Panc1 (cell line): Measurements from ENCODE around the gene NEK8. TPM values are rescaled to one million over a fixed set of nuclear protein-coding genes. Genes with fewer than 3 reads are reported as not detected.

Experiments
- ATAC-seq: fragments of 200-7000 bp; cut with Tn5 transposase; 2 replicates; pipeline ENCODE4 v1.9.1; 2020; ENCODE audit warnings: mild to moderate bottlenecking, moderate library complexity
- BruUV-seq: library from RNA; stranded (reverse); fragments of 400-500 nt; replicated peaks from 2 replicates; lab custom pipeline; 2021; lab: Mats Ljungman, UMichigan
- CTCF ChIA-PET: fragments of 300-600 bp; sonication (Branson Sonifier 250); formaldehyde crosslinking; loops from one replicate; lab custom pipeline; 2022; ENCODE audit warnings: antibody characterized with exemption; lab: Charles Lee
- POLR2A ChIA-PET: fragments of 300-600 bp; sonication (Branson Sonifier 250); formaldehyde crosslinking; loops from one replicate; lab custom pipeline; 2022; ENCODE audit warnings: antibody characterized with exemption; lab: Charles Lee
- DNase-seq: peaks from one replicate; pipeline ENCODE4 v3.0.0-alpha.2; 2010; ENCODE audit warnings: low read depth, low spot score
- H3K27ac ChIP-seq: 2 replicates; pipeline ENCODE4 v1.5.1; 2011; ENCODE audit warnings: mild to moderate bottlenecking, low read length, inconsistent platforms
- H3K27me3 ChIP-seq: fragments of 200-500 bp; sonication (Bioruptor generic); 2 replicates; pipeline ENCODE4 v1.6.0; 2014; ENCODE audit warnings: low read length, inconsistent platforms; ENCODE audit not compliant: control insufficient read depth, insufficient read depth
- H3K36me3 ChIP-seq: fragments of 200-500 bp; sonication (Bioruptor generic); 2 replicates; pipeline ENCODE4 v1.5.1; 2014; ENCODE audit warnings: inconsistent platforms, mild to moderate bottlenecking, low read length, moderate library complexity; ENCODE audit not compliant: control insufficient read depth, insufficient read depth
- H3K4me1 ChIP-seq: 2 replicates; pipeline ENCODE4 v1.5.1; 2011; ENCODE audit warnings: inconsistent platforms, mild to moderate bottlenecking, low read length, moderate library complexity; ENCODE audit not compliant: control insufficient read depth, insufficient read depth
- H3K4me3 ChIP-seq, 2 experiments: 2 replicates each; pipeline ENCODE4 v1.5.1; 2011 to 2012; ENCODE audit warnings: low read depth in 2 of 2, low read length in 2 of 2, mild to moderate bottlenecking in 2 of 2, inconsistent platforms in 1 of 2, moderate library complexity in 1 of 2
- H3K9me3 ChIP-seq: fragments of 200-500 bp; sonication (Bioruptor generic); 2 replicates; pipeline ENCODE4 v1.5.1; 2014; ENCODE audit warnings: low read depth, mild to moderate bottlenecking, inconsistent platforms, low read length, moderate library complexity; ENCODE audit not compliant: control insufficient read depth, insufficient read depth
- POLR2AphosphoS5 ChIP-seq: IDR thresholded peaks from 2 replicates; pipeline ENCODE4 v1.6.1; 2012; ENCODE audit warnings: mild to moderate bottlenecking, low read depth, low read length, moderate library complexity
- SIN3A ChIP-seq: IDR thresholded peaks from 2 replicates; pipeline ENCODE4 v1.6.1; 2012; ENCODE audit warnings: low read depth, mild to moderate bottlenecking, low read length, moderate library complexity, borderline replicate concordance; ENCODE audit not compliant: insufficient read depth
- TCF7L2 ChIP-seq: IDR thresholded peaks from 2 replicates; pipeline ENCODE4 v1.6.1; 2011; ENCODE audit warnings: mild to moderate bottlenecking, low read depth, low read length, inconsistent platforms
- in situ Hi-C: cut with HindIII; loops from 2 replicates; pipeline ENCODE4 v1.10.0; 2016; ENCODE audit warnings: low sequenced_read_pairs, low pct_unique_long_range_greater_than_20kb
- intact Hi-C: fragments of 100-400 bp; cut with micrococcal nuclease; formaldehyde crosslinking; loops from one replicate; pipeline ENCODE4 v1.10.0; 2022; ENCODE audit not compliant: unreplicated experiment
- total RNA-seq: library from RNA; stranded (reverse); gene quantifications from one replicate; pipeline ENCODE4 v1.2.1, GENCODE V29; 2021; ENCODE audit not compliant: unreplicated experiment
- TF ChIP-seq, protein P1 (sequence below): fragments of 450-650 bp; IDR thresholded peaks from 2 replicates; pipeline ENCODE4 v1.5.1; 2017; ENCODE audit warnings: mild to moderate bottlenecking
- TF ChIP-seq, protein P2 (sequence below), 2 experiments: IDR thresholded peaks; 2 replicates each; pipeline ENCODE4 v1.6.1; 2011 to 2012; ENCODE audit warnings: low read depth in 2 of 2, control low read depth in 1 of 2, low read length in 1 of 2, mild to moderate bottlenecking in 1 of 2, moderate library complexity in 1 of 2; ENCODE audit not compliant: insufficient read depth in 1 of 2

Gene NEK8
- total RNA-seq, 1 experiment from 2014 or later, result 11.9 TPM

DNA sequence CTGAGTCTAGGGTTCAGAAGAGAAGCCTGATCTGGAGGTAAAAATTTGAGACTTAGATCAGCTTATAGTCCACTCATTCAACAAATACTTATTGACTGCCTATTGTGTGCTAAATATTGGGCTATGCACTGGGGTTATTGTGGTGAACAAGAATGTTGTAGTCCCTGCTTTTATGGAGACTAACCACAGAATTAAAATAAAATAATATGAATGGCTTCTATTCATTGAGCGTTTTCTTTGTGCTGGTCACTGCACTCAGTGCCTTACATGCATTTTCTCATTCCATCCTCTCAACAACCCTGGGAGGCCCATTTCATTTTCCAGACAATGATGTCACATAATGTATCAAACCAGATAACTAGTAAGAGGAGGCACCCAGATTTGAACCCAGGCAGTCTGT is 4.8 kb downstream of the NEK8 start:
- ChIA-PET CTCF (no interaction called here), POLR2A (no interaction called here)
- Histone ChIP-seq H3K36me3 (no peaks in the 10 kb centered on the region), H3K27me3 (no peaks in the 10 kb centered on the region), H3K27ac (no peak overlapping the region), H3K4me1 (peaks cover 9% of the 10 kb centered on the region; the same call in 1 of the 2 replicates), H3K9me3 (no peaks in the 10 kb centered on the region), H3K4me3 (no peak overlapping the region)
- ATAC-seq (no peak), DNase-seq (no peak)
- no TSS peak for BruUV-seq
- in situ Hi-C loops (no loop called here), intact Hi-C loops (no loop called here)
- TF ChIP-seq, protein P1, sequence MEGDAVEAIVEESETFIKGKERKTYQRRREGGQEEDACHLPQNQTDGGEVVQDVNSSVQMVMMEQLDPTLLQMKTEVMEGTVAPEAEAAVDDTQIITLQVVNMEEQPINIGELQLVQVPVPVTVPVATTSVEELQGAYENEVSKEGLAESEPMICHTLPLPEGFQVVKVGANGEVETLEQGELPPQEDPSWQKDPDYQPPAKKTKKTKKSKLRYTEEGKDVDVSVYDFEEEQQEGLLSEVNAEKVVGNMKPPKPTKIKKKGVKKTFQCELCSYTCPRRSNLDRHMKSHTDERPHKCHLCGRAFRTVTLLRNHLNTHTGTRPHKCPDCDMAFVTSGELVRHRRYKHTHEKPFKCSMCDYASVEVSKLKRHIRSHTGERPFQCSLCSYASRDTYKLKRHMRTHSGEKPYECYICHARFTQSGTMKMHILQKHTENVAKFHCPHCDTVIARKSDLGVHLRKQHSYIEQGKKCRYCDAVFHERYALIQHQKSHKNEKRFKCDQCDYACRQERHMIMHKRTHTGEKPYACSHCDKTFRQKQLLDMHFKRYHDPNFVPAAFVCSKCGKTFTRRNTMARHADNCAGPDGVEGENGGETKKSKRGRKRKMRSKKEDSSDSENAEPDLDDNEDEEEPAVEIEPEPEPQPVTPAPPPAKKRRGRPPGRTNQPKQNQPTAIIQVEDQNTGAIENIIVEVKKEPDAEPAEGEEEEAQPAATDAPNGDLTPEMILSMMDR, result no peak
- TF ChIP-seq SIN3A, result no peak
- TF ChIP-seq POLR2AphosphoS5, result no peak
- TF ChIP-seq, protein P2, sequence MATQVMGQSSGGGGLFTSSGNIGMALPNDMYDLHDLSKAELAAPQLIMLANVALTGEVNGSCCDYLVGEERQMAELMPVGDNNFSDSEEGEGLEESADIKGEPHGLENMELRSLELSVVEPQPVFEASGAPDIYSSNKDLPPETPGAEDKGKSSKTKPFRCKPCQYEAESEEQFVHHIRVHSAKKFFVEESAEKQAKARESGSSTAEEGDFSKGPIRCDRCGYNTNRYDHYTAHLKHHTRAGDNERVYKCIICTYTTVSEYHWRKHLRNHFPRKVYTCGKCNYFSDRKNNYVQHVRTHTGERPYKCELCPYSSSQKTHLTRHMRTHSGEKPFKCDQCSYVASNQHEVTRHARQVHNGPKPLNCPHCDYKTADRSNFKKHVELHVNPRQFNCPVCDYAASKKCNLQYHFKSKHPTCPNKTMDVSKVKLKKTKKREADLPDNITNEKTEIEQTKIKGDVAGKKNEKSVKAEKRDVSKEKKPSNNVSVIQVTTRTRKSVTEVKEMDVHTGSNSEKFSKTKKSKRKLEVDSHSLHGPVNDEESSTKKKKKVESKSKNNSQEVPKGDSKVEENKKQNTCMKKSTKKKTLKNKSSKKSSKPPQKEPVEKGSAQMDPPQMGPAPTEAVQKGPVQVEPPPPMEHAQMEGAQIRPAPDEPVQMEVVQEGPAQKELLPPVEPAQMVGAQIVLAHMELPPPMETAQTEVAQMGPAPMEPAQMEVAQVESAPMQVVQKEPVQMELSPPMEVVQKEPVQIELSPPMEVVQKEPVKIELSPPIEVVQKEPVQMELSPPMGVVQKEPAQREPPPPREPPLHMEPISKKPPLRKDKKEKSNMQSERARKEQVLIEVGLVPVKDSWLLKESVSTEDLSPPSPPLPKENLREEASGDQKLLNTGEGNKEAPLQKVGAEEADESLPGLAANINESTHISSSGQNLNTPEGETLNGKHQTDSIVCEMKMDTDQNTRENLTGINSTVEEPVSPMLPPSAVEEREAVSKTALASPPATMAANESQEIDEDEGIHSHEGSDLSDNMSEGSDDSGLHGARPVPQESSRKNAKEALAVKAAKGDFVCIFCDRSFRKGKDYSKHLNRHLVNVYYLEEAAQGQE (IDR thresholded peaks at IDR 0.05; ENCODE audit: insufficient read depth in 1 of 2, low read depth in 2 of 2, low read length in 1 of 2), result no peak

DNA sequence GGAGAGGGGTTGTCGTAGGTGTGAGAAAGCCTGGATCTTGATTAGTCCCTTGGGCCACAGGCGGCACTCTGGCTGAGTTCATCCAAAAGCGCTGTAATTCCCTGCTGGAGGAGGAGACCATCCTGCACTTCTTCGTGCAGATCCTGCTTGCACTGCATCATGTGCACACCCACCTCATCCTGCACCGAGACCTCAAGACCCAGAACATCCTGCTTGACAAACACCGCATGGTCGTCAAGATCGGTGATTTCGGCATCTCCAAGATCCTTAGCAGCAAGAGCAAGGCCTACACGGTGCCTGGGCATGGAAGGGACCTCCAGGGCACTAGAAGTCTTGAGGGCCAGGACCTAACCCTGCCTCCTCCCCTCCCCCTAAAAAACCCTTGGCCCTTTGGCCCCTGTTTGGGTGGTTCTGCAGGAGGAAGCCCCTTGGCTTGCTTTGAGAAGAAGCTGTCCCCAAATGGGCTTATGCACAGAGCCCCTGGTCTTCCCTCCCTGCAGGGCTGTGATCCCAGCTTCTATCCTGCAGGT is 6.2 kb downstream of the NEK8 start:
- TF ChIP-seq SIN3A (no peak), POLR2AphosphoS5 (no peak), TCF7L2 (no peak)
- TF ChIP-seq, protein P2 (IDR thresholded peaks at IDR 0.05; ENCODE audit: insufficient read depth in 1 of 2, low read depth in 2 of 2, low read length in 1 of 2), result no peak
- TF ChIP-seq, protein P1, result no peak
- Histone ChIP-seq H3K4me3 (no peak overlapping the region), H3K36me3 (no peaks in the 10 kb centered on the region), H3K9me3 (no peaks in the 10 kb centered on the region), H3K4me1 (0 out of 2 replicates have a peak, but pooled peaks cover under 1% of the 10 kb centered on the region), H3K27ac (no peak overlapping the region), H3K27me3 (no peaks in the 10 kb centered on the region)
- DNase-seq (no peak), ATAC-seq (peak; percentile 25)
- ChIA-PET CTCF (interaction anchor here (0.8 kb wide), 1 partner anchor 8 kb away, joined by 3 read pairs; no protein-coding TSS in a partner anchor), POLR2A (no interaction called here)
- intact Hi-C loops, result no loop called here
- in situ Hi-C loops, result no loop called here
- no TSS peak for BruUV-seq
